Mesendoderm (in vitro differentiated cells): ENCODE data around the gene GATA1.
A peak's percentile ranks its signal among the peaks of the same experiment; 100 is the strongest.

ENCODE experiments used
- DNase-seq: peaks from one replicate; pipeline ENCODE4 v3.0.0; 2013
- H2AK5ac ChIP-seq: 2 replicates; pipeline ENCODE4 v1.6.1; 2013; ENCODE audit warnings: low read length, inconsistent platforms
- H2BK120ac ChIP-seq: 2 replicates; pipeline ENCODE4 v1.6.1; 2013; ENCODE audit warnings: low read depth, mild to moderate bottlenecking, low read length, moderate library complexity, mixed read lengths
- H2BK15ac ChIP-seq: replicated peaks from 2 replicates; pipeline ENCODE4 v1.6.1; 2013; ENCODE audit warnings: low read depth, mild to moderate bottlenecking, moderate library complexity
- H2BK5ac ChIP-seq: 2 replicates; pipeline ENCODE4 v1.6.1; 2013; ENCODE audit warnings: low read length, inconsistent platforms
- H3K18ac ChIP-seq: 2 replicates; pipeline ENCODE4 v1.6.1; 2013; ENCODE audit warnings: mild to moderate bottlenecking, low read length, mixed read lengths
- H3K23ac ChIP-seq: one replicate; pipeline ENCODE4 v1.6.1; 2013; ENCODE audit warnings: low read length
- H3K27ac ChIP-seq: 2 replicates; pipeline ENCODE4 v1.5.1; 2013; ENCODE audit warnings: low read depth, mild to moderate bottlenecking, inconsistent platforms, low read length, moderate library complexity
- H3K27me3 ChIP-seq: 2 replicates; pipeline ENCODE4 v1.6.1; 2013; ENCODE audit warnings: low read length, control low read depth, mild to moderate bottlenecking, inconsistent platforms; ENCODE audit not compliant: insufficient read depth, poor library complexity
- H3K36me3 ChIP-seq: 2 replicates; pipeline ENCODE4 v1.6.1; 2013; ENCODE audit warnings: low read length, inconsistent platforms; ENCODE audit not compliant: control insufficient read depth, insufficient read depth
- H3K4ac ChIP-seq: one replicate; pipeline ENCODE4 v1.6.1; 2013; ENCODE audit warnings: low read depth, mild to moderate bottlenecking, low read length, moderate library complexity
- H3K4me1 ChIP-seq: 2 replicates; pipeline ENCODE4 v1.6.1; 2013; ENCODE audit warnings: low read depth, low read length, inconsistent platforms; ENCODE audit not compliant: control insufficient read depth
- H3K4me2 ChIP-seq: 2 replicates; pipeline ENCODE4 v1.6.1; 2013; ENCODE audit warnings: low read length
- H3K4me3 ChIP-seq: 2 replicates; pipeline ENCODE4 v1.5.1; 2013; ENCODE audit warnings: mild to moderate bottlenecking, low read length
- H3K56ac ChIP-seq: one replicate; pipeline ENCODE4 v1.6.1; 2013; ENCODE audit warnings: low read length
- H3K79me1 ChIP-seq: 2 replicates; pipeline ENCODE4 v1.6.1; 2013; ENCODE audit warnings: low read length, inconsistent platforms
- H3K79me2 ChIP-seq: 2 replicates; pipeline ENCODE4 v1.6.1; 2013; ENCODE audit warnings: mild to moderate bottlenecking, low read length; ENCODE audit not compliant: control insufficient read depth, insufficient read depth
- H3K9ac ChIP-seq: 2 replicates; pipeline ENCODE4 v1.6.1; 2013; ENCODE audit warnings: low read length, inconsistent platforms
- H4K5ac ChIP-seq: one replicate; pipeline ENCODE4 v1.6.1; 2013; ENCODE audit warnings: low read length
- H4K8ac ChIP-seq: one replicate; pipeline ENCODE4 v1.6.1; 2013; ENCODE audit warnings: low read depth, mild to moderate bottlenecking, control low read depth, low read length, moderate library complexity
- WGBS: extraction: QIAGEN DNeasy Blood & Tissue Kit; methylation state at CpG from one replicate; pipeline ENCODE4 v1.1.7; 2013; ENCODE audit warnings: low lambda C conversion rate, missing lambda C conversion rate; ENCODE audit not compliant: insufficient coverage; ENCODE audit errors: extremely low coverage; 5-methylcytosine and 5-hydroxymethylcytosine counted together

Gene GATA1

DNA sequence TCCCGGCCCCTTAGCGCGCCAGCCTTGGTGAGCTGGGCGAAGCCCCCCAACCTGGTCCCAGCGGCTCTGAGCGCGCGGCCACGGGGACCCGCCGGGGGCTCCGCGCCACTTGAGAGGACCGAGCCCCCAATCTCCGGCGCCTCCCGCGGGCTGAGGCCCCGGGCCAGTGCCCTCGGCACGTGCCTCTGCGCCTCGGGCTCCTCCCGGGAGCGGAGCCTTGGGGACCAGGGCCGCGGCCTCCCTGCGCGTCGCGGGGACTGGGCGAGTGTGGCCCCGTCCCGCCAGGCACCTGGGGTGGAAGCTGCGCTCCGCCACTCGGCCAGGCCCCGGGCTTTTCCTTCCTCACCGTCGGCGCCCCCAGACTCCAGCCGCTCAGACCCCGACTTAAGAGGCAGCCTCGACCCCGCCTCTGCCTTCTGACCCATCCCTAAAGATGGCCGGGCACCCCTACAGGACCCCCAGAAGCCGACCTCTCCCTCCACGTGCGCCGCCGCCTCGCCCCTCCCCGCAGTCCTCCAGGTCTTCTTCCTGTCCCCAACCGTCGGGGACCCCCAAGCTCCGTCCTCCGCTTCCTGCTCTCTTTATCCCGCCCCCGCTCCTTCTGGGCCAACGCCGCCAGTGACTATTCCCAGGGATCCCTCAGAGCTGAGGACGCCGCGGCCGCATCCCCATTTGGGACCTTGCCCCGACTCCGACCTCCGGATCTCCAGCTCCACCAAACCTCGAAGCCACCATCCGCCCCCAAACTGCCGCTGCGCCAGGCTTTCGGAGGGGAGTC, 40.7 kb downstream of the GATA1 start:
- no peak for DNase-seq
- Histone ChIP-seq H3K27ac (no peak overlapping the region), H3K27me3 (no peaks in the 10 kb centered on the region), H3K36me3 (no peaks in the 10 kb centered on the region), H3K9ac (no peak overlapping the region), H3K56ac (no peak overlapping the region), H3K4me2 (no peak overlapping the region), H3K4me1 (no peaks in the 10 kb centered on the region), H3K79me1 (no peaks in the 10 kb centered on the region), H4K5ac (no peak overlapping the region), H3K79me2 (no peaks in the 10 kb centered on the region), H2BK5ac (no peak overlapping the region), H3K23ac (no peak overlapping the region), H2AK5ac (no peak overlapping the region), H2BK120ac (no peak overlapping the region), H3K4ac (no peak overlapping the region), H3K18ac (no peak overlapping the region), H3K4me3 (no peak overlapping the region), H2BK15ac (no peak overlapping the region), H4K8ac (no peak overlapping the region)
- no CpG with 5 or more reads among the region's 73 CpGs for WGBS

DNA sequence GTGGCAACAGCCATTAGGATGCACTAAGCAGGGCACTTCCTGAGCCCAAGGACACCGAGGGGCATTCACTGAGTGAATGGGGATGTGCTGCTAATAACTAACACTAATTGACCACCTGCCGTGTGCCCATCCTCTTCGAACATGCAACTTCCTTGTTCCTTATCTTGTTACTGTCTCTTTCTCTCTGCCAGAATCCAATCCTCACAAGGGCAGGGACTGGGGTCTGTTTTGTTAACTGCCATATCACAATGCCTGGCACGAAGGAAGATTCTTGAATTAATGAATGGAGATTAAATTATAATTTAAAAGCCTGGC, 41.2 kb downstream of the GATA1 start:
- H3K27me3 ChIP-seq = no peaks in the 10 kb centered on the region
- H2BK120ac ChIP-seq = no peak overlapping the region
- H3K4me3 ChIP-seq = no peak overlapping the region
- no peak overlapping the region for H2BK15ac ChIP-seq
- no peak overlapping the region for H3K56ac ChIP-seq
- no peaks in the 10 kb centered on the region for H3K4me1 ChIP-seq
- DNase-seq = peak; percentile 60
- no peak overlapping the region for H3K18ac ChIP-seq
- H2AK5ac ChIP-seq = no peak overlapping the region
- no peak overlapping the region for H4K5ac ChIP-seq
- H3K79me2 ChIP-seq = no peaks in the 10 kb centered on the region
- no peak overlapping the region for H3K4ac ChIP-seq
- H3K4me2 ChIP-seq = no peak overlapping the region
- H2BK5ac ChIP-seq = no peak overlapping the region
- H3K36me3 ChIP-seq = no peaks in the 10 kb centered on the region
- no peak overlapping the region for H3K9ac ChIP-seq
- H3K23ac ChIP-seq = no peak overlapping the region
- no peak overlapping the region for H4K8ac ChIP-seq
- no CpG with 5 or more reads among the region's 4 CpGs for WGBS
- no peak overlapping the region for H3K27ac ChIP-seq
- H3K79me1 ChIP-seq = no peaks in the 10 kb centered on the region

DNA sequence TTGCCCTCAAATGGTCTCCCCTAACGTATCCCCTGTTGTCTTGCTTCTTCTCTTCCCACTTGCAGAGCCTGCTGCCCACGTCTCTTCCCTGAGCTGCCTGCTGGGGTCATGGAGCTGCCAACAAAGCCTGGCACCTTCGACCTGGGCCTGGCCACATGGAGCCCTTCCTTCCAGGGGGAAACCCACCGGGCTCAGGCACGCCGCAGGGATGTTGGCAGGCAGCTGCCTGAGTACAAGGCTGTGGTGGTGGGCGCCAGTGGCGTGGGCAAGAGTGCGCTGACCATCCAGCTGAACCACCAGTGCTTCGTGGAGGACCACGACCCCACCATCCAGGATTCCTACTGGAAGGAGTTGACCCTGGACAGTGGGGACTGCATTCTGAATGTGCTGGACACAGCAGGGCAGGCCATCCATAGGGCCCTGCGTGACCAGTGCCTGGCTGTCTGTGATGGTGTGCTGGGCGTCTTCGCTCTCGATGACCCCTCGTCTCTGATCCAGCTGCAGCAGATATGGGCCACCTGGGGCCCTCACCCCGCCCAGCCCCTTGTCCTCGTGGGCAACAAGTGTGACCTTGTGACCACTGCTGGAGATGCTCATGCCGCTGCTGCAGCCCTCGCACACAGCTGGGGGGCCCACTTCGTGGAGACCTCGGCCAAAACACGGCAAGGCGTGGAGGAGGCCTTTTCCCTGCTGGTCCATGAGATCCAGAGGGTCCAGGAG, 42.8 kb downstream of the GATA1 start:
- Histone ChIP-seq H3K9ac (no peak overlapping the region), H3K79me1 (no peaks in the 10 kb centered on the region), H3K4me3 (no peak overlapping the region), H3K4me2 (no peak overlapping the region), H3K27ac (no peak overlapping the region), H3K4me1 (no peaks in the 10 kb centered on the region), H3K79me2 (no peaks in the 10 kb centered on the region), H4K5ac (no peak overlapping the region), H3K4ac (no peak overlapping the region), H2BK120ac (no peak overlapping the region), H3K27me3 (peaks cover 5% of the 10 kb centered on the region), H2BK15ac (no peak overlapping the region), H2AK5ac (no peak overlapping the region), H2BK5ac (no peak overlapping the region), H3K36me3 (no peaks in the 10 kb centered on the region), H3K56ac (no peak overlapping the region), H3K18ac (no peak overlapping the region), H3K23ac (no peak overlapping the region), H4K8ac (no peak overlapping the region)
- WGBS = no CpG with 5 or more reads among the region's 24 CpGs
- DNase-seq = no peak

- Histone ChIP-seq H3K18ac (no peak overlapping the region), H2AK5ac (no peak overlapping the region), H3K27ac (no peak overlapping the region), H2BK120ac (no peak overlapping the region), H2BK15ac (no peak overlapping the region), H3K4me2 (no peak overlapping the region), H4K5ac (no peak overlapping the region), H3K79me2 (no peaks in the 10 kb centered on the region), H3K27me3 (peaks cover 15% of the 10 kb centered on the region), H3K4me3 (no peak overlapping the region), H4K8ac (no peak overlapping the region), H3K4me1 (no peaks in the 10 kb centered on the region), H3K36me3 (no peaks in the 10 kb centered on the region), H2BK5ac (no peak overlapping the region), H3K79me1 (no peaks in the 10 kb centered on the region), H3K56ac (peak overlapping the region; percentile 70), H3K9ac (peak overlapping the region; percentile 32), H3K23ac (no peak overlapping the region), H3K4ac (no peak overlapping the region)
- DNase-seq = no peak
- no CpG with 5 or more reads among the region's 58 CpGs for WGBS
Observed at GRCh38 chrX:48831136-48831908, 44.9 kb downstream of the GATA1 start.

- Histone ChIP-seq H3K4me2 (no peak overlapping the region), H3K4me1 (no peaks in the 10 kb centered on the region), H4K5ac (no peak overlapping the region), H2BK120ac (no peak overlapping the region), H3K56ac (peak overlapping the region; percentile 56), H3K23ac (no peak overlapping the region), H3K4me3 (no peak overlapping the region), H3K36me3 (no peaks in the 10 kb centered on the region), H3K79me2 (no peaks in the 10 kb centered on the region), H3K79me1 (no peaks in the 10 kb centered on the region), H3K18ac (no peak overlapping the region), H3K27ac (no peak overlapping the region), H3K4ac (no peak overlapping the region), H3K27me3 (peaks cover 15% of the 10 kb centered on the region), H4K8ac (no peak overlapping the region), H2BK5ac (no peak overlapping the region), H2AK5ac (no peak overlapping the region), H3K9ac (no peak overlapping the region), H2BK15ac (no peak overlapping the region)
- WGBS = no CpG with 5 or more reads among the region's 57 CpGs
- no peak for DNase-seq
Observed at GRCh38 chrX:48831909-48832291, 45.5 kb downstream of the GATA1 start.
